Effector CD8-positive, alpha-beta T cell (primary cell): ENCODE results near the gene EIF4G3.
"Not testable (repeated sequence)": the region's sequence is repeated elsewhere in the genome, so short reads cannot be mapped to it uniquely, and the experiment has no call there.

Experiments
- DNase-seq: peaks from one replicate; lab custom pipeline; 2025; lab: John Stamatoyannopoulos, UW

The EIF4G3 gene

GRCh38 chr1:20948101-20948500, 228.6 kb downstream of the EIF4G3 start:
- DNase-seq: no peak

- no peak for DNase-seq
Measured at GRCh38 chr1:20947409-20947808, 229.3 kb downstream of the EIF4G3 start.

GRCh38 chr1:20936621-20937020, 240.1 kb downstream of the EIF4G3 start:
- DNase-seq: no peak

- no peak for DNase-seq
Measured at GRCh38 chr1:20936216-20936615, 240.5 kb downstream of the EIF4G3 start.

GRCh38 chr1:20935717-20936116, 241.0 kb downstream of the EIF4G3 start:
- no peak for DNase-seq

- DNase-seq: no peak
Measured at GRCh38 chr1:20932437-20932977, 244.2 kb downstream of the EIF4G3 start.

GRCh38 chr1:20931930-20932436, 244.7 kb downstream of the EIF4G3 start:
- DNase-seq: no peak

- DNase-seq: no peak
Measured at GRCh38 chr1:20930427-20930826, 246.3 kb downstream of the EIF4G3 start.

- DNase-seq: no peak
Measured at GRCh38 chr1:20928146-20928545, 248.6 kb downstream of the EIF4G3 start.

- no peak for DNase-seq
Measured at GRCh38 chr1:20921285-20921684, 255.4 kb downstream of the EIF4G3 start.

GRCh38 chr1:20913242-20913641, 263.5 kb downstream of the EIF4G3 start:
- DNase-seq: no peak

GRCh38 chr1:20907526-20907925, 269.2 kb downstream of the EIF4G3 start:
- DNase-seq: not testable (repeated sequence)

GRCh38 chr1:20903437-20903836, 273.3 kb downstream of the EIF4G3 start:
- no peak for DNase-seq

- no peak for DNase-seq
Measured at GRCh38 chr1:20900056-20900455, 276.6 kb downstream of the EIF4G3 start.

- no peak for DNase-seq
Measured at GRCh38 chr1:20899154-20899972, 277.3 kb downstream of the EIF4G3 start.

GRCh38 chr1:20896826-20897225, 279.9 kb downstream of the EIF4G3 start:
- DNase-seq: no peak

- no peak for DNase-seq
Measured at GRCh38 chr1:20893931-20894330, 282.8 kb downstream of the EIF4G3 start.

- no peak for DNase-seq
Measured at GRCh38 chr1:20891091-20891490, 285.6 kb downstream of the EIF4G3 start.

- DNase-seq: no peak
Measured at GRCh38 chr1:20887246-20887645, 289.5 kb downstream of the EIF4G3 start.

- no peak for DNase-seq
Measured at GRCh38 chr1:20885121-20885520, 291.6 kb downstream of the EIF4G3 start.

GRCh38 chr1:20884513-20884912, 292.2 kb downstream of the EIF4G3 start:
- DNase-seq: no peak

GRCh38 chr1:20883766-20884165, 292.9 kb downstream of the EIF4G3 start:
- DNase-seq: no peak

GRCh38 chr1:20882837-20883236, 293.9 kb downstream of the EIF4G3 start:
- no peak for DNase-seq
